Kidney (tissue), 22 donors: ENCODE data around the gene RBM41. TPM values are rescaled to one million over a fixed set of nuclear protein-coding genes. Genes with fewer than 3 reads are reported as not detected.
"Not testable (repeated sequence)": the region's sequence is repeated elsewhere in the genome, so short reads cannot be mapped to it uniquely, and the experiment has no call there.

ENCODE experiments used
- DNase-seq, 5 donors: peaks; one replicate each; pipeline ENCODE4 v3.0.0-alpha.2; 2013 to 2020
- FAIRE-seq: peaks from 2 replicates; lab custom pipeline; 2012; peaks lifted over from hg19 to GRCh38; lab: Jason Lieb, UNC
- H3K27ac ChIP-seq, 2 donors: one replicate each; pipeline ENCODE4 v1.7.0; 2013; ENCODE audit warnings: low read depth in 2 of 2, low read length in 2 of 2, inconsistent platforms in 1 of 2
- H3K27me3 ChIP-seq: one replicate; pipeline ENCODE4 v1.7.1; 2013; ENCODE audit warnings: low read length, inconsistent platforms; ENCODE audit not compliant: control insufficient read depth, insufficient read depth
- H3K36me3 ChIP-seq, 3 donors: one replicate each; pipeline versions ENCODE4 v1.7.0 to v1.7.1; 2013; ENCODE audit warnings: low read length in 3 of 3, control low read depth in 1 of 3, inconsistent platforms in 1 of 3; ENCODE audit not compliant: insufficient read depth in 3 of 3, control insufficient read depth in 2 of 3
- H3K4me1 ChIP-seq, 3 donors: one replicate each; pipeline versions ENCODE4 v1.7.0 to v1.7.1; 2013; ENCODE audit warnings: low read length in 3 of 3, inconsistent platforms in 1 of 3, low read depth in 1 of 3; ENCODE audit not compliant: control insufficient read depth in 2 of 3, insufficient read depth in 2 of 3
- H3K4me3 ChIP-seq, 3 donors: one replicate each; pipeline versions ENCODE4 v1.7.0 to v1.8.1; 2013; ENCODE audit warnings: low read length in 3 of 3, control low read depth in 1 of 3, inconsistent platforms in 1 of 3
- H3K9ac ChIP-seq, 3 donors: one replicate each; pipeline versions ENCODE4 v1.7.0 to v1.7.1; 2013; ENCODE audit warnings: low read length in 3 of 3, control low read depth in 1 of 3, inconsistent platforms in 1 of 3
- H3K9me3 ChIP-seq, 3 donors: one replicate each; pipeline versions ENCODE4 v1.7.0 to v1.7.1; 2013; ENCODE audit warnings: low read length in 3 of 3, control low read depth in 1 of 3, inconsistent platforms in 1 of 3; ENCODE audit not compliant: control insufficient read depth in 2 of 3, insufficient read depth in 1 of 3
- intact Hi-C: fragments of 100-400 bp; cut with DNase I; formaldehyde crosslinking; loops from one replicate; pipeline ENCODE4 v1.11.1; 2022
- long read RNA-seq, 10 donors: library from polyadenylated mRNA in 1 of 10; unstranded in 1 of 10; transcript quantifications; one replicate each; pipeline ENCODE4 v2.0.0 and lab custom pipeline, GENCODE V29; 2021 to 2026
- polyA plus RNA-seq: library from polyadenylated mRNA; stranded (reverse); fragments of 350-450 nt; fragmentation: Illumina TruSeq; extraction: RNeasy Lipid Tissue Mini Kit (QIAGEN cat#74804); gene quantifications from one replicate; pipeline ENCODE4 v1.2.3, GENCODE V29; 2014; ENCODE audit warnings: low read depth, low replicate concordance; ENCODE audit not compliant: insufficient read depth
- total RNA-seq: library from RNA; stranded (reverse); fragmentation: NEBNext Ultra II Directional; extraction: Animal tissue kit (Norgen Biotek cat#: 25700); gene quantifications from one replicate; pipeline ENCODE4 v1.2.1, GENCODE V29; 2021
- TF ChIP-seq, protein P1 (sequence below): IDR thresholded peaks from 3 replicates; pipeline ENCODE4 v1.5.1; 2012; ENCODE audit warnings: mild to moderate bottlenecking, moderate library complexity, borderline replicate concordance; ENCODE audit not compliant: insufficient read depth; ENCODE audit errors: extremely low read depth
- donor health status: control.
- donor health status: control.
- donor health status: control.
- donor health status: control.
- donor health status: control.
- donor health status: DM: yes; HTN: yes; CAD: no.
- donor health status: Normal renal cell carcinoma (clear cell type).

RBM41 gene
- 20.9 TPM for total RNA-seq
- polyA plus RNA-seq = 3.5 TPM
- long read RNA-seq, donor 1 = 0 reads
- long read RNA-seq, donor 2, partial matches to known transcripts = 0 of 1 reads
- long read RNA-seq, donor 2, other reads (novel, unspliced or antisense) = 0 of 1 reads
- long read RNA-seq, donor 3 = 0 reads
- long read RNA-seq, donor 4, partial matches to known transcripts = 0 of 2 reads
- long read RNA-seq, donor 4, other reads (novel, unspliced or antisense) = 0 of 2 reads
- long read RNA-seq, donor 5 = 0 reads
- long read RNA-seq, donor 6, partial matches to known transcripts = 0 of 1 reads
- long read RNA-seq, donor 6, other reads (novel, unspliced or antisense) = 0 of 1 reads
- long read RNA-seq, donor 7, transcript RBM41-201 (7 exons, 1,662 nt) = major isoform, 5 of 21 reads
- long read RNA-seq, donor 7, partial matches to known transcripts = 4 of 21 reads
- long read RNA-seq, donor 7, other reads (novel, unspliced or antisense) = 12 of 21 reads
- long read RNA-seq, donor 8 = 0 reads
- long read RNA-seq, donor 9 = 0 reads
- long read RNA-seq, donor 10 = 0 reads

DNA sequence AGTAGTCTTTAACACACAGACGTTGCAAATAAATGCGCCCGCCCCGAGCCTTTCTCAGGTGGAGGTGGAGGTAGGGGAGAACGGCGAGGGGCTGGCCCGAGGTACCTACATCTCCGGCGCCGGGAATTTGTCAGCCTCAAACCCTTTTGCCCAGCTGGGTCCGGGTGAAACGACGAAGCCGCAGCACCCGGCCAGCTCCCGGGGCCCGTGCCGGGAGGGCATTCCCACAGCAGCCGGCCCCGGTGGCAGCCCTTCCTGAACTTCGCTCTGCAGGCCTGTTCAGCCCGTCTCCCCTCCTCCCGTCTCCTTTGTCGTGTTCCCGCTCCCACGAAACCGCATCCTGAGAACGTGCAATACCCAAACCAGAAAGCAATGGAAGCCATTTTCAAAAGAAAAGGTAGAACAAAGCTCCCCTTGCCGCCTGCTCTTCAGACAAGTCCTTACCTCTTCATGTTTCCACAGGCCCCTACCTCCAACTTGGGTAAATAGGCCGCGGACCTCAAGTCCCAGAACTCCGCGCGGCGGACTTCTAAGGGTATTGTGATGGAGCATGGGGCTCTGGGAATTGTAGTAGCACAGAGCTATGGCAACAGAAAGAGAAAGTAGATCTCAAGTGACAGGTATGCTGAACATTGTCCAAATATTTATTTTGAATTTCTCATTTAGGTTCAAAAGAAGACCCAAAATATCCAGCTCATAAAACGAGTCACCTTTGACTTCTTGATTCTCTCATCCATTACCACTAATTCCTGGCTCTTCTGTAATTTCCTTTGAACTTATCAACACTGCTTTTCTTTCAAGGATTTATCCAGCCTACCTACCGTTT is at the start of gene RBM41:
RBM41 (minus strand) TSS at position 501 of the 826 bp plus-strand sequence; CDS start at position 452, 49 bp downstream.
- Histone ChIP-seq H3K27ac (peak within 1 kb of the TSS; percentile 32 to 77), H3K27me3 (no peaks in the 10 kb centered on the region), H3K4me3 (peak within 1 kb of the TSS; percentile 75 to 89 (median 79)), H3K4me1 (peaks cover 0 to 4% (median 0%) of the 10 kb centered on the region in 3 donors), H3K9ac (peak within 1 kb of the TSS; percentile 60 to 65 (median 60)), H3K9me3 (no peaks in the 10 kb centered on the region), H3K36me3 (peaks cover 3 to 19% (median 6%) of the 10 kb centered on the region in 3 donors)
- TF ChIP-seq, protein P1, sequence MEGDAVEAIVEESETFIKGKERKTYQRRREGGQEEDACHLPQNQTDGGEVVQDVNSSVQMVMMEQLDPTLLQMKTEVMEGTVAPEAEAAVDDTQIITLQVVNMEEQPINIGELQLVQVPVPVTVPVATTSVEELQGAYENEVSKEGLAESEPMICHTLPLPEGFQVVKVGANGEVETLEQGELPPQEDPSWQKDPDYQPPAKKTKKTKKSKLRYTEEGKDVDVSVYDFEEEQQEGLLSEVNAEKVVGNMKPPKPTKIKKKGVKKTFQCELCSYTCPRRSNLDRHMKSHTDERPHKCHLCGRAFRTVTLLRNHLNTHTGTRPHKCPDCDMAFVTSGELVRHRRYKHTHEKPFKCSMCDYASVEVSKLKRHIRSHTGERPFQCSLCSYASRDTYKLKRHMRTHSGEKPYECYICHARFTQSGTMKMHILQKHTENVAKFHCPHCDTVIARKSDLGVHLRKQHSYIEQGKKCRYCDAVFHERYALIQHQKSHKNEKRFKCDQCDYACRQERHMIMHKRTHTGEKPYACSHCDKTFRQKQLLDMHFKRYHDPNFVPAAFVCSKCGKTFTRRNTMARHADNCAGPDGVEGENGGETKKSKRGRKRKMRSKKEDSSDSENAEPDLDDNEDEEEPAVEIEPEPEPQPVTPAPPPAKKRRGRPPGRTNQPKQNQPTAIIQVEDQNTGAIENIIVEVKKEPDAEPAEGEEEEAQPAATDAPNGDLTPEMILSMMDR = no peak
- DNase-seq (peak; percentile 76 to 94 (median 85)), FAIRE-seq (peak; percentile 94)
- intact Hi-C loops = no loop called here

GRCh38 chrX:107168257-107168656 is 49.6 kb upstream of the RBM41 start:
- Histone ChIP-seq H3K27me3 (no peaks in the 10 kb centered on the region), H3K27ac (no peak overlapping the region), H3K4me3 (no peak overlapping the region), H3K9me3 (no peaks in the 10 kb centered on the region), H3K9ac (no peak overlapping the region), H3K4me1 (no peaks in the 10 kb centered on the region), H3K36me3 (no peaks in the 10 kb centered on the region)
- intact Hi-C loops = no loop called here
- FAIRE-seq (no peak), DNase-seq (no peak)
- TF ChIP-seq, protein P1 = no peak

GRCh38 chrX:107167163-107167921 is 48.7 kb upstream of the RBM41 start:
- no peak for DNase-seq
- TF ChIP-seq, protein P1 = no peak
- Histone ChIP-seq H3K36me3 (no peaks in the 10 kb centered on the region), H3K27ac (no peak overlapping the region), H3K9ac (no peak overlapping the region), H3K27me3 (no peaks in the 10 kb centered on the region), H3K9me3 (no peaks in the 10 kb centered on the region), H3K4me1 (no peaks in the 10 kb centered on the region), H3K4me3 (no peak overlapping the region)
- intact Hi-C loops = no loop called here
- peak; percentile 73 for FAIRE-seq

DNA sequence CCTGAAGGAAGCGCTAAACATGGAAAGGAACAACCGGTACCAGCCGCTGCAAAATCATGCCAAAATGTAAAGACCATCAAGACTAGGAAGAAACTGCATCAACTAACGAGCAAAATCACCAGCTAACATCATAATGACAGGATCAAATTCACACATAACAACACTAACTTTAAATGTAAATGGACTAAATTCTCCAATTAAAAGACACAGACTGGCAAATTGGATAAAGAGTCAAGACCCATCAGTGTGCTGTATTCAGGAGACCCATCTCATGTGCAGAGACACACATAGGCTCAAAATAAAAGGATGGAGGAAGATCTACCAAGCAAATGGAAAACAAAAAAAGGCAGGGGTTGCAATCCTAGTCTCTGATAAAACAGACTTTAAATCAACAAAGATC is 39.0 kb upstream of the RBM41 start:
- H3K4me1 ChIP-seq, H3K9me3 ChIP-seq, H3K4me3 ChIP-seq, H3K9ac ChIP-seq, H3K36me3 ChIP-seq, DNase-seq, H3K27me3 ChIP-seq, FAIRE-seq, H3K27ac ChIP-seq, intact Hi-C loops: not testable (repeated sequence)
